Kidney glomerular epithelial cell (primary cell): Measurements from ENCODE around the gene SMARCA4.
A peak's percentile ranks its signal among the peaks of the same experiment; 100 is the strongest.

Source experiments
- DNase-seq: peaks from one replicate; lab custom pipeline; 2025; lab: John Stamatoyannopoulos, UW

Gene SMARCA4

GRCh38 chr19:11010041-11010440 is 49.2 kb downstream of the SMARCA4 start:
- no peak for DNase-seq

- no peak for DNase-seq
These were observed 51.7 kb downstream of the SMARCA4 start for GRCh38 chr19:11012507-11012906.

GRCh38 chr19:11013771-11014170 is 52.9 kb downstream of the SMARCA4 start:
- DNase-seq: no peak

GRCh38 chr19:11014403-11014911 is 53.6 kb downstream of the SMARCA4 start:
- no peak for DNase-seq

- no peak for DNase-seq
These were observed 55.8 kb downstream of the SMARCA4 start for GRCh38 chr19:11016631-11017030.

- peak; percentile 56 for DNase-seq
These were observed 56.6 kb downstream of the SMARCA4 start for GRCh38 chr19:11017275-11018035.

GRCh38 chr19:11018179-11018578 is 57.3 kb downstream of the SMARCA4 start:
- DNase-seq: peak; percentile 71

- no peak for DNase-seq
These were observed 57.9 kb downstream of the SMARCA4 start for GRCh38 chr19:11018763-11019162.

GRCh38 chr19:11019262-11019661 is 58.4 kb downstream of the SMARCA4 start:
- no peak for DNase-seq

GRCh38 chr19:11019824-11020223 is 59.0 kb downstream of the SMARCA4 start:
- no peak for DNase-seq

- no peak for DNase-seq
These were observed 59.6 kb downstream of the SMARCA4 start for GRCh38 chr19:11020423-11020822.

- no peak for DNase-seq
These were observed 60.3 kb downstream of the SMARCA4 start for GRCh38 chr19:11020982-11021759.

GRCh38 chr19:11021760-11022144 is 60.9 kb downstream of the SMARCA4 start:
- DNase-seq: no peak

- no peak for DNase-seq
These were observed 62.2 kb downstream of the SMARCA4 start for GRCh38 chr19:11023016-11023415.

- no peak for DNase-seq
These were observed 62.9 kb downstream of the SMARCA4 start for GRCh38 chr19:11023710-11024109.

- DNase-seq: no peak
These were observed 63.4 kb downstream of the SMARCA4 start for GRCh38 chr19:11024259-11024658.

GRCh38 chr19:11025006-11025405 is 64.2 kb downstream of the SMARCA4 start:
- DNase-seq: no peak

GRCh38 chr19:11025445-11025844 is 64.6 kb downstream of the SMARCA4 start:
- no peak for DNase-seq

- DNase-seq: no peak
These were observed 65.2 kb downstream of the SMARCA4 start for GRCh38 chr19:11025997-11026396.

- DNase-seq: no peak
These were observed 66.6 kb downstream of the SMARCA4 start for GRCh38 chr19:11027381-11027780.

GRCh38 chr19:11028146-11028545 is 67.3 kb downstream of the SMARCA4 start:
- DNase-seq: no peak

GRCh38 chr19:11031421-11032070 is 70.7 kb downstream of the SMARCA4 start:
- DNase-seq: no peak

GRCh38 chr19:11033251-11033650 is 72.4 kb downstream of the SMARCA4 start:
- no peak for DNase-seq
